Neural cell (in vitro differentiated cells): ENCODE measurements around the gene ERCC4.

Experiments
- CTCF ChIP-seq: fragments of 450-650 bp; IDR thresholded peaks from 2 replicates; pipeline ENCODE4 v1.5.1; 2014; ENCODE audit warnings: antibody characterized with exemption, mild to moderate bottlenecking, moderate library complexity; ENCODE audit not compliant: poor library complexity, severe bottlenecking
- EP300 ChIP-seq: fragments of 450-650 bp; conservative IDR thresholded peaks from 2 replicates; pipeline ENCODE4 v1.6.1; 2014; ENCODE audit warnings: antibody characterized with exemption, mild to moderate bottlenecking, moderate library complexity; ENCODE audit not compliant: poor library complexity, severe bottlenecking
- EZH2 ChIP-seq: fragments of 200-600, 300-800 bp; shearing (Covaris generic), sonication (generic); IDR thresholded peaks from 2 replicates; pipeline ENCODE4 v1.6.1; 2014; ENCODE audit warnings: antibody characterized with exemption, low read length, borderline replicate concordance, mild to moderate bottlenecking; ENCODE audit not compliant: insufficient read depth, poor library complexity, severe bottlenecking
- POLR2AphosphoS5 ChIP-seq: IDR thresholded peaks from 2 replicates; pipeline ENCODE4 v1.6.1; 2012
- RAD21 ChIP-seq: fragments of 450-650 bp; conservative IDR thresholded peaks from 2 replicates; pipeline ENCODE4 v1.6.1; 2014; ENCODE audit warnings: antibody characterized with exemption, mild to moderate bottlenecking, moderate library complexity
- REST ChIP-seq: IDR thresholded peaks from 2 replicates; pipeline ENCODE4 v1.6.1; 2012; ENCODE audit warnings: borderline replicate concordance
- TAF1 ChIP-seq: IDR thresholded peaks from 2 replicates; pipeline ENCODE4 v1.6.1; 2012; ENCODE audit warnings: low read depth

GRCh38 chr16:13996778-13997288, 76.9 kb downstream of the ERCC4 start:
- TF ChIP-seq POLR2AphosphoS5 (no peak), CTCF (no peak), RAD21 (no peak), EZH2 (no peak), REST (no peak), EP300 (no peak), TAF1 (no peak)
